WTC11 (cell line): Measurements from ENCODE around the gene DSEL. TPM values are rescaled to one million over a fixed set of nuclear protein-coding genes. Genes with fewer than 3 reads are reported as not detected.

ENCODE experiments used
- ATAC-seq: fragments of 200-7000 bp; cut with Tn5 transposase; 2 replicates; pipeline ENCODE4 v1.10.0; 2021; ENCODE audit warnings: mild to moderate bottlenecking, moderate library complexity
- CTCF ChIA-PET: fragments of 300-600 bp; sonication (Branson Sonifier 250); formaldehyde crosslinking; loops from one replicate; lab custom pipeline; 2021; ENCODE audit warnings: antibody characterized with exemption; lab: Charles Lee
- POLR2A ChIA-PET: fragments of 350-600 bp; sonication (Branson Sonifier 250); formaldehyde crosslinking; loops from one replicate; lab custom pipeline; 2021; ENCODE audit warnings: antibody characterized with exemption; lab: Charles Lee
- DNase-seq: peaks from one replicate; pipeline ENCODE4 v3.0.0; 2021; ENCODE audit warnings: low spot score
- H3K27ac Mint-ChIP-seq: 2 replicates; pipeline ENCODE4 v1.8.0; 2021; ENCODE audit warnings: mixed read lengths
- H3K27me3 Mint-ChIP-seq: 2 replicates; pipeline ENCODE4 v1.8.0; 2021; ENCODE audit warnings: low read depth, mild to moderate bottlenecking, moderate library complexity, mixed read lengths
- H3K36me3 Mint-ChIP-seq: 2 replicates; pipeline ENCODE4 v1.8.0; 2021; ENCODE audit warnings: mixed read lengths
- H3K4me1 Mint-ChIP-seq: 2 replicates; pipeline ENCODE4 v1.8.0; 2022; ENCODE audit warnings: mixed read lengths
- H3K4me3 Mint-ChIP-seq: 2 replicates; pipeline ENCODE4 v1.8.0; 2021; ENCODE audit warnings: mild to moderate bottlenecking, moderate library complexity, mixed read lengths
- H3K9me3 Mint-ChIP-seq: 2 replicates; pipeline ENCODE4 v1.8.0; 2021; ENCODE audit warnings: mixed read lengths
- AFF4 ChIP-seq: sonication (generic); formaldehyde crosslinking; IDR thresholded peaks from 2 replicates; pipeline ENCODE4 v1.8.1; 2023; ENCODE audit warnings: mild to moderate bottlenecking, missing genetic modification reagents, borderline replicate concordance
- CBFB ChIP-seq: sonication (generic); formaldehyde crosslinking; IDR thresholded peaks from 2 replicates; pipeline ENCODE4 v1.8.1; 2022; ENCODE audit warnings: mild to moderate bottlenecking, low read depth, missing genetic modification reagents
- EMX1 ChIP-seq: fragments of 250-450 bp; sonication (Bioruptor Pico); IDR thresholded peaks from 2 replicates; pipeline ENCODE4 v1.8.0; 2021; ENCODE audit warnings: mild to moderate bottlenecking
- FOXJ3 ChIP-seq: sonication (generic); formaldehyde crosslinking; IDR thresholded peaks from 2 replicates; pipeline ENCODE4 v1.9.0; 2021; ENCODE audit warnings: missing genetic modification reagents, mild to moderate bottlenecking, borderline replicate concordance
- FOXP4 ChIP-seq: sonication (generic); formaldehyde crosslinking; IDR thresholded peaks from 2 replicates; pipeline ENCODE4 v1.8.0; 2022; ENCODE audit warnings: mild to moderate bottlenecking, missing genetic modification reagents
- IRF1 ChIP-seq: sonication (generic); formaldehyde crosslinking; IDR thresholded peaks from 2 replicates; pipeline ENCODE4 v1.8.0; 2023; ENCODE audit warnings: missing genetic modification reagents
- NFE2L1 ChIP-seq: sonication (generic); formaldehyde crosslinking; IDR thresholded peaks from 2 replicates; pipeline ENCODE4 v1.8.1; 2023; ENCODE audit warnings: missing genetic modification reagents
- PRDM15 ChIP-seq: sonication (generic); formaldehyde crosslinking; IDR thresholded peaks from 2 replicates; pipeline ENCODE4 v1.8.0; 2022; ENCODE audit warnings: missing genetic modification reagents
- PRRX2 ChIP-seq: fragments of 250-450 bp; sonication (Bioruptor Pico); IDR thresholded peaks from 2 replicates; pipeline ENCODE4 v1.8.0; 2021; ENCODE audit warnings: mild to moderate bottlenecking
- RELA ChIP-seq: sonication (generic); formaldehyde crosslinking; IDR thresholded peaks from 2 replicates; pipeline ENCODE4 v1.8.1; 2022; ENCODE audit warnings: missing genetic modification reagents, mild to moderate bottlenecking, borderline replicate concordance
- SMAD4 ChIP-seq: sonication (generic); formaldehyde crosslinking; IDR thresholded peaks from 2 replicates; pipeline ENCODE4 v1.8.0; 2022; ENCODE audit warnings: mild to moderate bottlenecking, missing genetic modification reagents
- USF2 ChIP-seq: sonication (generic); formaldehyde crosslinking; IDR thresholded peaks from 2 replicates; pipeline ENCODE4 v1.8.1; 2023; ENCODE audit warnings: mild to moderate bottlenecking, missing genetic modification reagents, moderate library complexity
- ZNF219 ChIP-seq: sonication (generic); formaldehyde crosslinking; IDR thresholded peaks from 2 replicates; pipeline ENCODE4 v1.8.0; 2023; ENCODE audit warnings: missing genetic modification reagents, mild to moderate bottlenecking, borderline replicate concordance
- ZNF263 ChIP-seq: sonication (generic); formaldehyde crosslinking; IDR thresholded peaks from 2 replicates; pipeline ENCODE4 v1.8.1; 2022; ENCODE audit warnings: low read depth, mild to moderate bottlenecking, moderate library complexity, missing genetic modification reagents
- ZNF416 ChIP-seq: fragments of 250-450 bp; sonication (Bioruptor Pico); IDR thresholded peaks from 2 replicates; pipeline ENCODE4 v1.9.0; 2021; ENCODE audit warnings: mild to moderate bottlenecking, inconsistent platforms
- ZNF671 ChIP-seq: fragments of 250-450 bp; sonication (Bioruptor Pico); IDR thresholded peaks from 2 replicates; pipeline ENCODE4 v1.8.0; 2021; ENCODE audit warnings: mild to moderate bottlenecking
- total RNA-seq: library from RNA; stranded (reverse); gene quantifications from 3 replicates; pipeline ENCODE4 v1.2.3, GENCODE V29; 2021
- TF ChIP-seq, protein P1 (sequence below): sonication (generic); formaldehyde crosslinking; IDR thresholded peaks from 2 replicates; pipeline ENCODE4 v1.8.1; 2023; ENCODE audit warnings: mild to moderate bottlenecking, missing genetic modification reagents, moderate library complexity
- TF ChIP-seq, protein P2 (sequence below): sonication (generic); formaldehyde crosslinking; IDR thresholded peaks from 2 replicates; pipeline ENCODE4 v1.8.0; 2022; ENCODE audit warnings: mild to moderate bottlenecking, missing genetic modification reagents
- TF ChIP-seq, protein P3 (sequence below): sonication (generic); formaldehyde crosslinking; IDR thresholded peaks from 2 replicates; pipeline ENCODE4 v1.8.1; 2023; ENCODE audit warnings: mild to moderate bottlenecking, missing genetic modification reagents

The DSEL gene
- total RNA-seq, 1 experiment from 2014 or later: 33.4 TPM

- ChIA-PET POLR2A (no interaction called here), CTCF (interaction anchor here (0.9 kb wide), 1 partner anchor 11 kb away, joined by 10 read pairs; the partner anchor contains the start of gene DSEL)
- no peak overlapping the region for H3K27ac Mint-ChIP-seq
- H3K36me3 Mint-ChIP-seq: peaks cover 14% of the 10 kb centered on the region
- TF ChIP-seq ZNF671 (CRISPR knock-in tag) (no peak), ZNF416 (CRISPR knock-in tag) (no peak), EMX1 (no peak), SMAD4 (no peak), ZNF263 (CRISPR knock-in tag) (no peak), PRDM15 (CRISPR knock-in tag) (no peak), ZNF219 (CRISPR knock-in tag) (no peak), IRF1 (CRISPR knock-in tag) (no peak), CBFB (CRISPR knock-in tag) (no peak), USF2 (no peak), FOXJ3 (CRISPR knock-in tag) (no peak), FOXP4 (no peak), NFE2L1 (CRISPR knock-in tag) (no peak), PRRX2 (no peak), RELA (CRISPR knock-in tag) (no peak), AFF4 (CRISPR knock-in tag) (no peak)
- TF ChIP-seq, protein P1, sequence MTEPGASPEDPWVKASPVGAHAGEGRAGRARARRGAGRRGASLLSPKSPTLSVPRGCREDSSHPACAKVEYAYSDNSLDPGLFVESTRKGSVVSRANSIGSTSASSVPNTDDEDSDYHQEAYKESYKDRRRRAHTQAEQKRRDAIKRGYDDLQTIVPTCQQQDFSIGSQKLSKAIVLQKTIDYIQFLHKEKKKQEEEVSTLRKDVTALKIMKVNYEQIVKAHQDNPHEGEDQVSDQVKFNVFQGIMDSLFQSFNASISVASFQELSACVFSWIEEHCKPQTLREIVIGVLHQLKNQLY: no peak
- TF ChIP-seq, protein P2, sequence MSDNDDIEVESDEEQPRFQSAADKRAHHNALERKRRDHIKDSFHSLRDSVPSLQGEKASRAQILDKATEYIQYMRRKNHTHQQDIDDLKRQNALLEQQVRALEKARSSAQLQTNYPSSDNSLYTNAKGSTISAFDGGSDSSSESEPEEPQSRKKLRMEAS (CRISPR knock-in tag): no peak
- TF ChIP-seq, protein P3, sequence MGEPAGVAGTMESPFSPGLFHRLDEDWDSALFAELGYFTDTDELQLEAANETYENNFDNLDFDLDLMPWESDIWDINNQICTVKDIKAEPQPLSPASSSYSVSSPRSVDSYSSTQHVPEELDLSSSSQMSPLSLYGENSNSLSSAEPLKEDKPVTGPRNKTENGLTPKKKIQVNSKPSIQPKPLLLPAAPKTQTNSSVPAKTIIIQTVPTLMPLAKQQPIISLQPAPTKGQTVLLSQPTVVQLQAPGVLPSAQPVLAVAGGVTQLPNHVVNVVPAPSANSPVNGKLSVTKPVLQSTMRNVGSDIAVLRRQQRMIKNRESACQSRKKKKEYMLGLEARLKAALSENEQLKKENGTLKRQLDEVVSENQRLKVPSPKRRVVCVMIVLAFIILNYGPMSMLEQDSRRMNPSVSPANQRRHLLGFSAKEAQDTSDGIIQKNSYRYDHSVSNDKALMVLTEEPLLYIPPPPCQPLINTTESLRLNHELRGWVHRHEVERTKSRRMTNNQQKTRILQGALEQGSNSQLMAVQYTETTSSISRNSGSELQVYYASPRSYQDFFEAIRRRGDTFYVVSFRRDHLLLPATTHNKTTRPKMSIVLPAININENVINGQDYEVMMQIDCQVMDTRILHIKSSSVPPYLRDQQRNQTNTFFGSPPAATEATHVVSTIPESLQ (CRISPR knock-in tag): no peak
- peaks cover 40% of the 10 kb centered on the region for H3K4me1 Mint-ChIP-seq
- H3K4me3 Mint-ChIP-seq: no peak overlapping the region
- H3K9me3 Mint-ChIP-seq: no peaks in the 10 kb centered on the region
- H3K27me3 Mint-ChIP-seq: no peaks in the 10 kb centered on the region
- DNase-seq (no peak), ATAC-seq (peak; percentile 71)
These were observed 11.8 kb downstream of the DSEL start for GRCh38 chr18:67504739-67505138.
